PC-9 (cell line): Measurements from ENCODE around the gene CRADD.

Source experiments
- EZH2 ChIP-seq: fragments of 200-600 bp; sonication (generic); IDR thresholded peaks from 2 replicates; pipeline ENCODE4 v1.8.0; 2017; ENCODE audit warnings: antibody characterized with exemption, low read depth
- TF ChIP-seq, protein P1 (sequence below): fragments of 200-600 bp; sonication (generic); conservative IDR thresholded peaks from 2 replicates; pipeline ENCODE4 v1.6.1; 2017; ENCODE audit warnings: mixed run types, antibody characterized with exemption, mild to moderate bottlenecking, moderate library complexity

DNA sequence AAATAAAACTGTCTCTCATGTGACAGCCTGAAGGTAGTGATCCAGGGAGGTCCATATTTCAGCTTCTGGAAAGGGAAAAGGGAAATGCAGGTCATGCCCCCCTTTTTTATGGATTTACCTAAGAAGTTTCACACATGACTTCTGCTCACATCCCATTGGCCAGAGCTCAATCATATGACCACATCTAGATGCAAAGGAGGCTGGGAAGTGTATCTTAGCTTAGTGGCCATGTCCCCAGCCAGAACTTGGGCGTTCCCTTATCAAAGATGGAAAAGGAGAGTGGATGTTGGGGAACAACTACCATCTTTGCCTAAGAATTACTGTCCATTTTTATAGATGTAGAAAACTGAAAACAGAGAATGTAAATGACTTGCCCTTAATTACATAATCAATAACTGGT is 26.5 kb upstream of the CRADD start:
- TF ChIP-seq, protein P1, sequence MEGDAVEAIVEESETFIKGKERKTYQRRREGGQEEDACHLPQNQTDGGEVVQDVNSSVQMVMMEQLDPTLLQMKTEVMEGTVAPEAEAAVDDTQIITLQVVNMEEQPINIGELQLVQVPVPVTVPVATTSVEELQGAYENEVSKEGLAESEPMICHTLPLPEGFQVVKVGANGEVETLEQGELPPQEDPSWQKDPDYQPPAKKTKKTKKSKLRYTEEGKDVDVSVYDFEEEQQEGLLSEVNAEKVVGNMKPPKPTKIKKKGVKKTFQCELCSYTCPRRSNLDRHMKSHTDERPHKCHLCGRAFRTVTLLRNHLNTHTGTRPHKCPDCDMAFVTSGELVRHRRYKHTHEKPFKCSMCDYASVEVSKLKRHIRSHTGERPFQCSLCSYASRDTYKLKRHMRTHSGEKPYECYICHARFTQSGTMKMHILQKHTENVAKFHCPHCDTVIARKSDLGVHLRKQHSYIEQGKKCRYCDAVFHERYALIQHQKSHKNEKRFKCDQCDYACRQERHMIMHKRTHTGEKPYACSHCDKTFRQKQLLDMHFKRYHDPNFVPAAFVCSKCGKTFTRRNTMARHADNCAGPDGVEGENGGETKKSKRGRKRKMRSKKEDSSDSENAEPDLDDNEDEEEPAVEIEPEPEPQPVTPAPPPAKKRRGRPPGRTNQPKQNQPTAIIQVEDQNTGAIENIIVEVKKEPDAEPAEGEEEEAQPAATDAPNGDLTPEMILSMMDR = no peak
- no peak for TF ChIP-seq EZH2
